SK-N-DZ (cell line): ENCODE results near the gene PCBP2.
"Not testable (repeated sequence)": the region's sequence is repeated elsewhere in the genome, so short reads cannot be mapped to it uniquely, and the experiment has no call there.

Source experiments
- DNase-seq: peaks from one replicate; pipeline ENCODE4 v3.0.0-alpha.2; 2015; ENCODE audit warnings: low spot score

PCBP2 gene

GRCh38 chr12:53441040-53441833 is 10.7 kb upstream of the PCBP2 start, which contains the start of gene PRR13:
TSS of gene PRR13 (plus strand) at chr12:53441734. CDS start at chr12:53442715, 981 bp downstream.
- DNase-seq: peak; percentile 99

- no peak for DNase-seq
These were observed 7.9 kb upstream of the PCBP2 start for GRCh38 chr12:53443955-53444354.

GRCh38 chr12:53444593-53445325 is 7.1 kb upstream of the PCBP2 start:
- DNase-seq: not testable (repeated sequence)

GRCh38 chr12:53450936-53451335 is 966 bp upstream of the PCBP2 start:
- DNase-seq: no peak

GRCh38 chr12:53452159-53453077 is 516 bp downstream of the PCBP2 start:
- DNase-seq: peak; percentile 78

- no peak for DNase-seq
These were observed 2.2 kb downstream of the PCBP2 start for GRCh38 chr12:53453953-53454640.

GRCh38 chr12:53454707-53455106 is 2.8 kb downstream of the PCBP2 start:
- peak; percentile 74 for DNase-seq

- DNase-seq: no peak
These were observed 4.9 kb downstream of the PCBP2 start for GRCh38 chr12:53456654-53457366.

- no peak for DNase-seq
These were observed 7.2 kb downstream of the PCBP2 start for GRCh38 chr12:53459097-53459496.

- DNase-seq: no peak
These were observed 9.2 kb downstream of the PCBP2 start for GRCh38 chr12:53461059-53461458.

GRCh38 chr12:53461591-53461990 is 9.7 kb downstream of the PCBP2 start:
- no peak for DNase-seq

- DNase-seq: no peak
These were observed 11.0 kb downstream of the PCBP2 start for GRCh38 chr12:53462935-53463334.

- no peak for DNase-seq
These were observed 12.1 kb downstream of the PCBP2 start for GRCh38 chr12:53463802-53464560.

GRCh38 chr12:53464685-53465418 is 12.9 kb downstream of the PCBP2 start:
- no peak for DNase-seq

GRCh38 chr12:53465679-53466078 is 13.8 kb downstream of the PCBP2 start:
- no peak for DNase-seq

- no peak for DNase-seq
These were observed 14.7 kb downstream of the PCBP2 start for GRCh38 chr12:53466640-53467039.

- DNase-seq: no peak
These were observed 15.2 kb downstream of the PCBP2 start for GRCh38 chr12:53467082-53467481.

GRCh38 chr12:53467880-53468279 is 16.0 kb downstream of the PCBP2 start:
- no peak for DNase-seq

- DNase-seq: no peak
These were observed 16.4 kb downstream of the PCBP2 start for GRCh38 chr12:53468282-53468681.
